Memory B cell (primary cell): ENCODE data around the gene CORO2A.
"Not testable (repeated sequence)": the region's sequence is repeated elsewhere in the genome, so short reads cannot be mapped to it uniquely, and the experiment has no call there.

Experiments used
- ATAC-seq: fragments of 150-1000 bp; cut with Tn5 transposase; 2 replicates; pipeline ENCODE4 v1.10.0; 2021; ENCODE audit warnings: low read depth, mild to moderate bottlenecking, moderate library complexity
- DNase-seq, 2 donors: peaks; one replicate each; pipeline ENCODE4 v3.0.0; 2022; ENCODE audit warnings: low spot score in 2 of 2
- H3K27ac Mint-ChIP-seq: one replicate; pipeline ENCODE4 v1.8.0; 2022; ENCODE audit warnings: mild to moderate bottlenecking, moderate library complexity, mixed read lengths
- H3K27me3 Mint-ChIP-seq: one replicate; pipeline ENCODE4 v1.8.0; 2022; ENCODE audit warnings: mixed read lengths
- H3K36me3 Mint-ChIP-seq: one replicate; pipeline ENCODE4 v1.8.0; 2022; ENCODE audit warnings: mild to moderate bottlenecking, mixed read lengths
- H3K4me1 Mint-ChIP-seq: one replicate; pipeline ENCODE4 v1.8.0; 2022; ENCODE audit warnings: mixed read lengths
- H3K4me3 Mint-ChIP-seq: one replicate; pipeline ENCODE4 v1.8.0; 2022; ENCODE audit warnings: mild to moderate bottlenecking, moderate library complexity, mixed read lengths
- H3K9me3 Mint-ChIP-seq: one replicate; pipeline ENCODE4 v1.8.0; 2022; ENCODE audit warnings: mixed read lengths

The CORO2A gene

DNA sequence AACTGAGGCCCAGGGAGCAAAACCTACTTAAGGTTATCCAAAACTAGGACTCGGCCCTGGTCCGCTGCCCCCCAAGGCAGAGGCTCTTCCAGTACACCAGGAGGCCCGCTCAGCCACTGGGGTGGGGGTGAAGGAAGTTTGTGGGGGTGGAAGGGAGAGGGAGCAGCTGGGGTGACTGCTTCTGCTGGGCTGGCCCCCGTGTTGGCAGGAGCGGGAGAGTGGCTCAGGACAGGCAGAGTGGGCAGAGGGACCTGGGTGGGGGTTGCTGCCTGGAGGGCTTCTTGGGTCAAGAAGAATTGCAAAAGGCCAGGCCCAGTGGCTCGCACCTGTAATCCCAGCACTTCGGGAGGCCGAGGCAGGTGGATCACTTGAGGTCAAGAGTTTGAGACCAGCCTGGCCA is 65.2 kb downstream of the CORO2A start:
- Mint-ChIP-seq H3K27me3 (no peaks in the 10 kb centered on the region), H3K4me3 (no peak overlapping the region), H3K27ac (no peak overlapping the region), H3K4me1 (peaks cover 12% of the 10 kb centered on the region), H3K36me3 (no peaks in the 10 kb centered on the region), H3K9me3 (no peaks in the 10 kb centered on the region)
- no peak for DNase-seq
- no peak for ATAC-seq

DNA sequence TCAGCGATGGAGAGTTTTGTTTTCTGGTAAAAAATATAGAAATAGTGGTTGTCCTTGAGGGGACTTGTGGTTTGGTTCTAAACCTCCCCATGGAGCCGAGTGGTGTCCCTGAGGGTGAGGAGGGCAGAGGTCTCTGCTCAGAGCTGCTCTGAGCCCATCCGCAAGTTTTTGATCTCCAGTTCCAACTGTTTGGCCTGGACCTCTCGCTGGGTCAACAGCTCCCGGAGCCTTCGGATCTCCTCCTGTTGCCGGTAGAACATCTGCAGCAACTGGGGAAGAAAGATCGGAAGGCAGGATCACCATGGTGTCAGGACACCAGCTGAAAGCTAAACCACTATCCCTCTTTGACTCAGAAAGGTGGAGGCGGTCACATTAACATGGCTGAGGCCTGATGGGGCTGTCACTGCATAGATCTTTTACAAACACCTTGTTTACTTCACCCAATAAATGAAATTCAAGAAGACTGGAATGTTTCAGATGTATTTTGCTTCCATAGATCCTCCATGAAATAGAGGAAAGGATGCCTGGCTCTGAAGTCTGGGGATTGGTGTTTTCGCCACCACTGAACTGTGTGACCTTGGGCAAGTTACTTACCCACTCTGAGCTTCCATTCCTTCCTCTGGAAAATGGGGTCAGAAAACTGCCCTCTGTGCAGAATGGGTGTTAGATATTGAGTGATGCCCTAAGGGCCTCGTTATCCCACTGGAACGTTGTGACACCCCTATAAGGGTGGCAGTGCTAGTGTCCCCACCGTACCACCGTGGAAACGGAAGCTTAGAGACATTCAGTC is 67.6 kb downstream of the CORO2A start:
- DNase-seq = no peak
- Mint-ChIP-seq H3K9me3 (no peaks in the 10 kb centered on the region), H3K4me3 (no peak overlapping the region), H3K4me1 (peaks cover 22% of the 10 kb centered on the region), H3K27ac (no peak overlapping the region), H3K36me3 (no peaks in the 10 kb centered on the region), H3K27me3 (no peaks in the 10 kb centered on the region)
- ATAC-seq = no peak

DNA sequence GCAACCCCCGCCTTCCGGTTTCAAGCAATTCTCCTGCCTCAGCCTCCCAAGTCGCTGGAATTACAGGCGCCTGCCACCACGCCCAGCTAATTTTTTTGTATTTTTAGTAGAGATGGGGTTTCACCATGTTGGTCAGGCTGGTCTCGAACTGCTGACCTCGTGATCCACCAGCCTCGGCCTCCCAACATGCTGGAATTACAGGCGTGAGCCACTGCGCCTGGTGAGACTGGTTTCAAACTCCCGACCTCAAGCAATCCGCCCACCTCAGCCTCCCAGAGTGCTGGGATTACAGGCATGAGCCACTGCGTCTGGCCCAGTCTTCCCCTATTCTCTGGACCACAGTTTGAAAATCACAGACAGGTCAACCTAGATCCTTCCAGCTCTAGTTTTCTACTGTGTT is 68.3 kb downstream of the CORO2A start:
- not testable (repeated sequence) for H3K36me3 Mint-ChIP-seq, ATAC-seq, H3K9me3 Mint-ChIP-seq, H3K27ac Mint-ChIP-seq, DNase-seq, H3K27me3 Mint-ChIP-seq, H3K4me3 Mint-ChIP-seq
- H3K4me1 Mint-ChIP-seq = peaks cover 21% of the 10 kb centered on the region

DNA sequence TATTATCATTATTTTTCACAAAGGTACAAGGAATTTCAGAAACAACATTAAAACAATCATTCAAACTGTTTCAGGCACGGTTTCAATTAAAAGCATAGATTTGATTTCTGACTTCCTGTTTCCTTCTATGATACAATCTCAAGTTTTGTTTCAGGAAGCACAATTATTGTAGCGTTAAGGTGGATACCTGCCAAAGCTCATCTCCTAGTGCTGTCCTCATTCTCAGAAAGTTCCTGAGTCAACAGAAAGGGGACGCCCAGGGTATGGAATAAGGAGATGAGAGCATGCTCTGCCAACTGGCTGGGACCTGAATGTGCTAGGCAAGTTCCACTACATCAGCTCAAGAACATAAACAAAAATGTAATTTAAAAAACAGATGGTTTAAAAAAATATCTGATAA is 71.4 kb downstream of the CORO2A start:
- no peak for DNase-seq
- Mint-ChIP-seq H3K27me3 (no peaks in the 10 kb centered on the region), H3K9me3 (no peaks in the 10 kb centered on the region), H3K36me3 (no peaks in the 10 kb centered on the region), H3K4me3 (no peak overlapping the region), H3K27ac (no peak overlapping the region), H3K4me1 (peaks cover 31% of the 10 kb centered on the region)
- no peak for ATAC-seq

GRCh38 chr9:98120476-98120875 is 72.0 kb downstream of the CORO2A start:
- Mint-ChIP-seq H3K4me3 (peak overlapping the region; percentile 89), H3K27me3 (no peaks in the 10 kb centered on the region), H3K36me3 (no peaks in the 10 kb centered on the region), H3K9me3 (no peaks in the 10 kb centered on the region), H3K27ac (no peak overlapping the region), H3K4me1 (peaks cover 31% of the 10 kb centered on the region)
- no peak for DNase-seq
- ATAC-seq = no peak

GRCh38 chr9:98118640-98119601 is 73.5 kb downstream of the CORO2A start, which contains the start of gene TRIM14:
Gene TRIM14, minus strand, starts transcription at chr9:98119222. Its CDS starts 34 bp downstream, at chr9:98119188.
- Mint-ChIP-seq H3K27me3 (no peaks in the 10 kb centered on the region), H3K4me3 (peak within 1 kb of the TSS; percentile 89), H3K27ac (peak within 1 kb of the TSS; percentile 95), H3K9me3 (no peaks in the 10 kb centered on the region), H3K4me1 (peaks cover 31% of the 10 kb centered on the region), H3K36me3 (no peaks in the 10 kb centered on the region)
- DNase-seq (peak in 1 of 2 donors; percentile 20), ATAC-seq (peak; percentile 63)

DNA sequence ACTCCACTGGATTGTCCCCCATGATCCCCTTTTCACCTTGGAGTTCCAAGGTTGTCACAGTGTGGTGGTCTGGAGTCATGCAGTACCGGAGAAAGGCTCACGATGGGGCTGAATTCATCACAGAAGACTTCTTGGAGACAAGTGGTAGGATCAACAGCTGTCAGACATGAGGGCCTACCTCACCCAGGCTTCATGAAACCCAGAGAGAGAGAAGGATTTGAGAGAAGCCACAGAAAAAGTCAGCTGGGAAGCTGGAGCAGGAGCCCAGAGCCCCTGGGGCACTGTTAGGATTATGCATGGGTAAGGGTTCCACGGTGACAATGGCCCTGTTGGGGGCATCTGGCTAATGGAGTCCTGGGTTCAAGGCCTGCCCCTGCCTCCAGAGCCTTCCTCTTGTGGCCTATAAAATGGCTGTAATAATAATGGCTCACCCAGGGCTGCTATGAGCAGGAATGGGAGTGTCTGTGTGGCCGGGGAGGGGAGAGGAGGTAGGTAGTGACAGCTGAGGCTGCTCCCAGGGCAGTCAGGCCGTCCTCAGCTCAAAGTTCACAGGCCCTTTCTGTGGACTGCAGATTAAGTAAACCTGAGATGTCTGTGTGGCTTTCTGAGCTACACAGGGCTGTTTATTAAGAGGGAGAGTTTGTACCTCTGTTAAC is 74.3 kb downstream of the CORO2A start:
- no peaks in the 10 kb centered on the region for H3K36me3 Mint-ChIP-seq
- ATAC-seq = peak; percentile 78
- H3K27ac Mint-ChIP-seq = peak overlapping the region; percentile 95
- DNase-seq = no peak
- H3K9me3 Mint-ChIP-seq = no peaks in the 10 kb centered on the region
- H3K4me1 Mint-ChIP-seq = peaks cover 31% of the 10 kb centered on the region
- no peaks in the 10 kb centered on the region for H3K27me3 Mint-ChIP-seq
- H3K4me3 Mint-ChIP-seq = peak overlapping the region; percentile 89

- not testable (repeated sequence) for DNase-seq
These were observed 75.3 kb downstream of the CORO2A start for GRCh38 chr9:98117097-98117496.

GRCh38 chr9:98109052-98109451 is 83.4 kb downstream of the CORO2A start:
- ATAC-seq = no peak
- no peaks in the 10 kb centered on the region for H3K9me3 Mint-ChIP-seq
- peaks cover 42% of the 10 kb centered on the region for H3K4me1 Mint-ChIP-seq
- H3K27me3 Mint-ChIP-seq = no peaks in the 10 kb centered on the region
- peak overlapping the region; percentile 98 for H3K27ac Mint-ChIP-seq
- H3K36me3 Mint-ChIP-seq = peaks cover 17% of the 10 kb centered on the region
- peak overlapping the region; percentile 22 for H3K4me3 Mint-ChIP-seq
- DNase-seq = no peak

More at GRCh38 chr9:98117097-98117496, 75.3 kb downstream of the CORO2A start:
- not testable (repeated sequence) for H3K36me3 Mint-ChIP-seq, H3K4me3 Mint-ChIP-seq, ATAC-seq, H3K27me3 Mint-ChIP-seq, H3K9me3 Mint-ChIP-seq
- peak overlapping the region; percentile 95 for H3K27ac Mint-ChIP-seq
- H3K4me1 Mint-ChIP-seq = peaks cover 32% of the 10 kb centered on the region

DNA sequence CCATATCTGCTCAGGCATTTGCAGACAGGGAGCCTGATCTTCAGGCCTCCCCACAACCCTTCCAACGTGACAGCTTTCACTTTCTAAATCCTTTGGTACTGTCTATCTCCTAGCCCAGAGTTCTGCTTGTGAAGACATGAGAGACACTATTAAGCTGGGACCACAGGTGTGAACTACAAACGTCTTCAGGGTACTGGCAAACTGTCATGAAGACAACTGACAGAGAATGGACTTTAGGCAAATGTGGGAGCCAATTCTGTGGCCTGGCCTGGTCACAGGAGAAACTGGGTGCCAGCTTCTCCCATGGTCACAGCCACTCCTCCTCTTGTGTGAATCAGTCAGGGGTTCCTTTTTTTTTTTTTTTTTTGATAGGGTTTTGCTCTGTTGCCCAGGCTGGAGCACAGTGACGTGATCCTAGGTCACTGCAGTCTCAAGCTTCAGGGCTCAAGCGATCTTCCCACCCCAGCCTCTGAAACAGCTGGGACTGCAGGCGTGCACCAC is 83.9 kb downstream of the CORO2A start:
- ATAC-seq = peak; percentile 78
- Mint-ChIP-seq H3K9me3 (no peaks in the 10 kb centered on the region), H3K36me3 (peaks cover 17% of the 10 kb centered on the region), H3K27me3 (no peaks in the 10 kb centered on the region), H3K4me1 (peaks cover 46% of the 10 kb centered on the region), H3K4me3 (peak overlapping the region; percentile 64), H3K27ac (peak overlapping the region; percentile 98)
- DNase-seq = peak; percentile 59 to 61

- DNase-seq (no peak), ATAC-seq (peak; percentile 45)
- Mint-ChIP-seq H3K36me3 (peaks cover 17% of the 10 kb centered on the region), H3K4me3 (peak overlapping the region; percentile 35), H3K9me3 (no peaks in the 10 kb centered on the region), H3K27ac (peak overlapping the region; percentile 98), H3K4me1 (peaks cover 46% of the 10 kb centered on the region), H3K27me3 (no peaks in the 10 kb centered on the region)
These were observed 84.5 kb downstream of the CORO2A start for GRCh38 chr9:98107926-98108325.

DNA sequence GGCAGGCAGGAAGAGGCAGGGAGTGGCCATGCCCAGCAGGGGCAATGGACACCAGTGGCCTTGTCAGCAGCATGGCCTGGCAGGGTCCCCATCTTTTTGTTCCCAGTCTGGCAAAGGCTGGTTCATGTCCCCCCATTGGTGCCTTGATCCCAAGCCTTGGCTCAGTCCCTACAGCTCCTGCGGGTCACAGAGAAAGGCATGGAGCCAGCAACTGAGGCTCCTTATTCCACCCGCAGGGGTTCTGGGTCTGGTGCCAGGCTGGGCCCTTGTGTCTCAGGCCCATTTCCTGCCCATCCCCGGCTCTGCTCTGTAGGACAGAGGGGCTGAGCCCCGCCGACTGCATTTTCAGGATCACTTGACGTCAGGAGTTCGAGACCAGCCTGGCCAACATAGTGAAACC is 87.4 kb downstream of the CORO2A start:
- Mint-ChIP-seq H3K27ac (peak overlapping the region; percentile 98), H3K4me3 (no peak overlapping the region), H3K36me3 (peaks cover 10% of the 10 kb centered on the region), H3K4me1 (peaks cover 58% of the 10 kb centered on the region), H3K9me3 (no peaks in the 10 kb centered on the region), H3K27me3 (no peaks in the 10 kb centered on the region)
- no peak for DNase-seq
- no peak for ATAC-seq

DNA sequence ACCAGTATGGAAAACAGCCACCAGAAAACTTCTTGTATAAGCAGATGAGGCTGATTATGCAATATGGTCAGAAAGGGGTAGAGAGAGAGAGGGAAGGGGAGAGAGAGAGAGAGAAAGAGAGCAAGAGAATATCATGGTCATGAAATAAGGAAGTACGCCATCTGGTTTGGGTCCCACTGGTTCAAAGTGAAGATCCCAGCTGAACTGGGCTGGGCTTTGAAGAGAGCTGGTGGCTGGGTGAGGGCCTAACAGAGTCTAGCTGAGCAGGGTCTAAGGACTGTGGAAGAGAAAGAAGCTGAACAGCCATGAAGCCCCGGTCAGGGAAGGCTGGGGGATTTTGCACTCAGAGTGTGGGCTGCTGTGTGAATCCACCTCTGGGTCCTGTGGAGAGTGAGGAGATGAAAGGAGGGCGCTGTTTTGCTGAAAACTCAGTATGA is 88.0 kb downstream of the CORO2A start:
- DNase-seq (no peak), ATAC-seq (peak; percentile 3)
- Mint-ChIP-seq H3K9me3 (no peaks in the 10 kb centered on the region), H3K4me1 (peaks cover 60% of the 10 kb centered on the region), H3K27me3 (no peaks in the 10 kb centered on the region), H3K36me3 (peaks cover 10% of the 10 kb centered on the region), H3K27ac (peak overlapping the region; percentile 93), H3K4me3 (peak overlapping the region; percentile 50)
